ENCODE results near the gene FTCD. TPM values are rescaled to one million over a fixed set of nuclear protein-coding genes. Genes with fewer than 3 reads are reported as not detected.

Gene FTCD
- total RNA-seq, 1 experiment from 2014 or later, result 6.7 TPM

DNA sequence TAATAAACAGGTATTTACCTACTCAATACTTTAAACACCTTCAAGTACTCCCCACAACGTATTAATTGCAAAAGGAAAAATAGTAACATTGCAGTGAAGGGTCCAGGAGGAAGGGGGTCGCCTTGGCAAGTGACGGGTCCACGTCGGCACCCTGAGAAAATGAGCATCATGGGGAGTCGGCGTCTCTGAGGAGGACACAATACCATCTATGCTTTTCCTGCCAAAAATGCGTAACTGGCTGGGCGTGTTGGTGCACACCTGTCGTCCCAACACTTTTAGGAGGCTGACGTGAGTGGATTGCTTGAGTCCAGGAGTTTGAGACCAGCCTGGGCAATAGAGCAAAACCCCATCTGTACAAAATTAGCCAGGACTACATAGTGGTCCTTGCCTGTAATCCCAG, 7.3 kb downstream of the FTCD start:
- H3K4me3 Mint-ChIP-seq, result no peak overlapping the region
- H3K27ac Mint-ChIP-seq, result no peak overlapping the region
- Histone ChIP-seq H3T11ph (ENCODE audit: low read length) (no peak overlapping the region), H3K14ac (ENCODE audit: insufficient read depth, low read length) (no peak overlapping the region), H3K23me2 (ENCODE audit: insufficient read length, low read depth, low read length, poor library complexity, severe bottlenecking) (no peaks in the 10 kb centered on the region), H2BK5ac (ENCODE audit: insufficient read length, low read length) (no peak overlapping the region), H3K79me1 (ENCODE audit: insufficient read depth, low read depth, low read length, poor library complexity, severe bottlenecking) (no peaks in the 10 kb centered on the region), H3K4ac (ENCODE audit: low read depth, low read length) (no peak overlapping the region), H2AFZ (ENCODE audit: low read length) (no peak overlapping the region), H3K23ac (ENCODE audit: insufficient read length, low read depth, low read length) (no peak overlapping the region), H3K27ac (ENCODE audit: insufficient read length, low read depth, low read length) (no peak overlapping the region), H2BK20ac (ENCODE audit: low read depth, low read length, poor library complexity, severe bottlenecking) (no peak overlapping the region), H4K20me1 (ENCODE audit: control insufficient read depth, insufficient read depth, insufficient read length) (no peaks in the 10 kb centered on the region), H4K8ac (replicated peaks; ENCODE audit: insufficient read length, low read depth, low read length) (no peak overlapping the region), H3K18ac (ENCODE audit: insufficient read length, low read depth, low read length) (no peak overlapping the region), H2BK12ac (ENCODE audit: insufficient read length, low read depth, low read length) (no peak overlapping the region), H3K4me1 (ENCODE audit: insufficient read depth, low read length) (no peaks in the 10 kb centered on the region), H2BK15ac (ENCODE audit: low read depth, low read length) (no peak overlapping the region), H3K79me2 (ENCODE audit: insufficient read depth, low read length) (no peaks in the 10 kb centered on the region), H3K9me3 (ENCODE audit: control insufficient read depth, low read depth, low read length) (no peaks in the 10 kb centered on the region), H3K27me3 (ENCODE audit: insufficient read depth, low read length) (no peaks in the 10 kb centered on the region), H3K9ac (ENCODE audit: extremely low read depth, insufficient read length, low read length) (no peak overlapping the region), H2AK5ac (ENCODE audit: insufficient read length, low read length) (no peak overlapping the region), H3K4me2 (ENCODE audit: insufficient read depth, insufficient read length, low read length) (no peak overlapping the region), H4K5ac (ENCODE audit: insufficient read length, low read depth, low read length) (no peak overlapping the region), H4K91ac (ENCODE audit: insufficient read length, low read depth, low read length) (no peak overlapping the region), H2BK120ac (ENCODE audit: low read depth, low read length, poor library complexity, severe bottlenecking) (no peak overlapping the region), H3K56ac (ENCODE audit: insufficient read length, low read depth, low read length) (no peak overlapping the region)
- no CpG with 5 or more reads among the region's 11 CpGs for WGBS (ENCODE audit: extremely low coverage, insufficient read length, low lambda C conversion rate)
- peaks cover 18 to 23% of the 10 kb centered on the region in 2 experiments for H3K4me1 Mint-ChIP-seq
- no peak for DNase-seq
- H3K9me3 Mint-ChIP-seq, result peaks cover 5 to 6% of the 10 kb centered on the region in 2 experiments; a peak in 2 of 5 replicates
- H3K27me3 Mint-ChIP-seq (ENCODE audit: low read depth), result peaks cover 3% of the 10 kb centered on the region; the same call in 1 of the 2 replicates
- TF ChIP-seq, protein P1, sequence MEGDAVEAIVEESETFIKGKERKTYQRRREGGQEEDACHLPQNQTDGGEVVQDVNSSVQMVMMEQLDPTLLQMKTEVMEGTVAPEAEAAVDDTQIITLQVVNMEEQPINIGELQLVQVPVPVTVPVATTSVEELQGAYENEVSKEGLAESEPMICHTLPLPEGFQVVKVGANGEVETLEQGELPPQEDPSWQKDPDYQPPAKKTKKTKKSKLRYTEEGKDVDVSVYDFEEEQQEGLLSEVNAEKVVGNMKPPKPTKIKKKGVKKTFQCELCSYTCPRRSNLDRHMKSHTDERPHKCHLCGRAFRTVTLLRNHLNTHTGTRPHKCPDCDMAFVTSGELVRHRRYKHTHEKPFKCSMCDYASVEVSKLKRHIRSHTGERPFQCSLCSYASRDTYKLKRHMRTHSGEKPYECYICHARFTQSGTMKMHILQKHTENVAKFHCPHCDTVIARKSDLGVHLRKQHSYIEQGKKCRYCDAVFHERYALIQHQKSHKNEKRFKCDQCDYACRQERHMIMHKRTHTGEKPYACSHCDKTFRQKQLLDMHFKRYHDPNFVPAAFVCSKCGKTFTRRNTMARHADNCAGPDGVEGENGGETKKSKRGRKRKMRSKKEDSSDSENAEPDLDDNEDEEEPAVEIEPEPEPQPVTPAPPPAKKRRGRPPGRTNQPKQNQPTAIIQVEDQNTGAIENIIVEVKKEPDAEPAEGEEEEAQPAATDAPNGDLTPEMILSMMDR (conservative IDR thresholded peaks at IDR 0.05), result no peak
- peaks cover 0 to 3% (median 1%) of the 10 kb centered on the region in 3 experiments; a peak in 3 of 7 replicates for H3K36me3 Mint-ChIP-seq (ENCODE audit: insufficient read depth in 1 of 3, low read depth in 3 of 3)
